Natural killer cell (primary cell): Measurements from ENCODE around the gene ADAMTSL5. TPM values are rescaled to one million over a fixed set of nuclear protein-coding genes. Genes with fewer than 3 reads are reported as not detected.

ENCODE experiments used
- ATAC-seq, 3 donors: fragments of 150-1000 bp in 2 of 3; fragments of 200-7000 bp in 1 of 3; cut with Tn5 transposase; 1 replicate in 1 of 3; 2 replicates in 2 of 3; pipeline ENCODE4 v1.10.0; 2021; ENCODE audit warnings: mild to moderate bottlenecking in 2 of 3, moderate library complexity in 2 of 3
- DNase-seq, 2 donors: peaks; one replicate each; pipeline versions ENCODE4 v3.0.0 to v3.0.0-alpha.2; 2013 to 2021; ENCODE audit warnings: mixed read lengths in 1 of 2
- H3K27ac ChIP-seq: one replicate; pipeline ENCODE4 v1.5.1; 2013; ENCODE audit warnings: mild to moderate bottlenecking, low read length
- H3K27me3 ChIP-seq: one replicate; pipeline ENCODE4 v1.6.1; 2013; ENCODE audit warnings: low read length; ENCODE audit not compliant: control insufficient read depth, insufficient read depth
- H3K36me3 ChIP-seq: one replicate; pipeline ENCODE4 v1.6.1; 2013; ENCODE audit warnings: low read length; ENCODE audit not compliant: control insufficient read depth, insufficient read depth
- H3K4me1 ChIP-seq: one replicate; pipeline ENCODE4 v1.6.1; 2013; ENCODE audit warnings: low read length; ENCODE audit not compliant: control insufficient read depth, insufficient read depth
- H3K4me3 ChIP-seq: one replicate; pipeline ENCODE4 v1.5.1; 2013; ENCODE audit warnings: low read length
- H3K9me3 ChIP-seq: one replicate; pipeline ENCODE4 v1.6.1; 2013; ENCODE audit warnings: low read length; ENCODE audit not compliant: control insufficient read depth, insufficient read depth
- H3K27ac Mint-ChIP-seq, 2 donors: one replicate each; pipeline ENCODE4 v1.8.0; 2022; ENCODE audit warnings: mild to moderate bottlenecking in 2 of 2, mixed read lengths in 2 of 2, moderate library complexity in 1 of 2
- H3K27me3 Mint-ChIP-seq, 2 donors: one replicate each; pipeline ENCODE4 v1.8.0; 2022; ENCODE audit warnings: low read depth in 2 of 2, mixed read lengths in 2 of 2
- H3K36me3 Mint-ChIP-seq: one replicate; pipeline ENCODE4 v1.8.0; 2022; ENCODE audit warnings: mixed read lengths
- H3K4me1 Mint-ChIP-seq, 2 donors: one replicate each; pipeline ENCODE4 v1.8.0; 2022; ENCODE audit warnings: mixed read lengths in 2 of 2
- H3K4me3 Mint-ChIP-seq: one replicate; pipeline ENCODE4 v1.8.0; 2022; ENCODE audit warnings: mild to moderate bottlenecking, moderate library complexity, mixed read lengths
- H3K9me3 Mint-ChIP-seq, 2 donors: one replicate each; pipeline ENCODE4 v1.8.0; 2022; ENCODE audit warnings: mixed read lengths in 2 of 2
- CTCF ChIP-seq: fragments of 200-600 bp; IDR thresholded peaks from one replicate; pipeline ENCODE4 v1.8.0; 2022; ENCODE audit warnings: antibody characterized with exemption
- WGBS: methylation state at CpG from one replicate; pipeline ENCODE4 v1.1.7; 2013; ENCODE audit warnings: missing lambda C conversion rate; ENCODE audit not compliant: insufficient coverage; 5-methylcytosine and 5-hydroxymethylcytosine counted together
- intact Hi-C: fragments of 100-400 bp; cut with micrococcal nuclease; formaldehyde crosslinking; loops from one replicate; pipeline ENCODE4 v1.14.2; 2022
- total RNA-seq, 4 donors: library from RNA; stranded (reverse); fragments of 120-200 nt in 1 of 4; gene quantifications; one replicate each; pipeline versions ENCODE4 v1.2.3 to v1.2.4, GENCODE V29; 2013 to 2022

Gene ADAMTSL5
- total RNA-seq, 3 donors from 2014 or later (not counting 1 experiment from before 2014, with no cell fraction given): 0.70 to 2.5 (median 1.0) TPM

GRCh38 chr19:1483131-1483978, 29.5 kb downstream of the ADAMTSL5 start:
- H3K4me3 ChIP-seq: no peak overlapping the region
- no peaks in the 10 kb centered on the region for H3K27me3 ChIP-seq
- ATAC-seq: no peak
- DNase-seq: no peak
- intact Hi-C loops: no loop called here
- H3K9me3 ChIP-seq: no peaks in the 10 kb centered on the region
- H3K4me1 Mint-ChIP-seq: peaks cover 9 to 15% of the 10 kb centered on the region in 2 donors
- H3K9me3 Mint-ChIP-seq: no peaks in the 10 kb centered on the region
- 95% methylated on average over 77 of the region's 77 CpGs for WGBS
- H3K27ac Mint-ChIP-seq: no peak overlapping the region
- H3K27ac ChIP-seq: no peak overlapping the region
- H3K36me3 Mint-ChIP-seq: no peaks in the 10 kb centered on the region
- H3K27me3 Mint-ChIP-seq: no peaks in the 10 kb centered on the region
- no peak overlapping the region for H3K4me3 Mint-ChIP-seq
- no peak for TF ChIP-seq CTCF
- no peaks in the 10 kb centered on the region for H3K36me3 ChIP-seq
- peaks cover 13% of the 10 kb centered on the region for H3K4me1 ChIP-seq

GRCh38 chr19:1482361-1483130, 30.3 kb downstream of the ADAMTSL5 start:
- WGBS: 92% methylated on average over 37 of the region's 37 CpGs
- Mint-ChIP-seq H3K27ac (no peak overlapping the region), H3K4me1 (peaks cover 9 to 21% of the 10 kb centered on the region in 2 donors), H3K4me3 (no peak overlapping the region), H3K9me3 (no peaks in the 10 kb centered on the region), H3K36me3 (no peaks in the 10 kb centered on the region), H3K27me3 (no peaks in the 10 kb centered on the region)
- DNase-seq (no peak), ATAC-seq (no peak)
- intact Hi-C loops: no loop called here
- TF ChIP-seq CTCF: no peak
- no peaks in the 10 kb centered on the region for H3K27me3 ChIP-seq
- peaks cover 21% of the 10 kb centered on the region for H3K4me1 ChIP-seq
- no peak overlapping the region for H3K27ac ChIP-seq
- H3K9me3 ChIP-seq: no peaks in the 10 kb centered on the region
- H3K4me3 ChIP-seq: no peak overlapping the region
- no peaks in the 10 kb centered on the region for H3K36me3 ChIP-seq

GRCh38 chr19:1481893-1482360, 30.9 kb downstream of the ADAMTSL5 start:
- H3K36me3 ChIP-seq: peaks cover 2% of the 10 kb centered on the region
- no peaks in the 10 kb centered on the region for H3K9me3 ChIP-seq
- intact Hi-C loops: no loop called here
- DNase-seq: no peak
- Mint-ChIP-seq H3K36me3 (no peaks in the 10 kb centered on the region), H3K9me3 (no peaks in the 10 kb centered on the region), H3K27ac (no peak overlapping the region), H3K27me3 (no peaks in the 10 kb centered on the region), H3K4me1 (peaks cover 9 to 25% of the 10 kb centered on the region in 2 donors), H3K4me3 (no peak overlapping the region)
- no peak for ATAC-seq
- no peak overlapping the region for H3K4me3 ChIP-seq
- WGBS: 86% methylated on average over 36 of the region's 36 CpGs
- H3K4me1 ChIP-seq: peaks cover 25% of the 10 kb centered on the region
- H3K27ac ChIP-seq: no peak overlapping the region
- no peaks in the 10 kb centered on the region for H3K27me3 ChIP-seq
- no peak for TF ChIP-seq CTCF
